ENCODE measurements around the gene KRTAP4-8. TPM values are rescaled to one million over a fixed set of nuclear protein-coding genes. Genes with fewer than 3 reads are reported as not detected.
"Not testable (repeated sequence)": the region's sequence is repeated elsewhere in the genome, so short reads cannot be mapped to it uniquely, and the experiment has no call there.

KRTAP4-8 gene
- total RNA-seq: not detected
- polyA plus RNA-seq: not detected

GRCh38 chr17:41098042-41098441, at the start of gene KRTAP4-8:
TSS of gene KRTAP4-8 (minus strand) at chr17:41098142. CDS start at chr17:41098084, 58 bp downstream.
- H3K36me3 ChIP-seq (ENCODE audit: control insufficient read depth, insufficient read depth, low read length): no peaks in the 10 kb centered on the region
- ATAC-seq (ENCODE audit: low read depth in 2 of 2) (no peak), DNase-seq (no peak)
- no peaks in the 10 kb centered on the region for H3K36me3 Mint-ChIP-seq
- peaks cover 34% of the 10 kb centered on the region for H3K27me3 Mint-ChIP-seq
- H3K27ac ChIP-seq (ENCODE audit: insufficient read depth, low read length, poor library complexity, severe bottlenecking): no peak within 1 kb of the TSS
- no peaks in the 10 kb centered on the region for H3K9me3 ChIP-seq (ENCODE audit: control insufficient read depth in 2 of 2, low read length in 2 of 2)
- no peaks in the 10 kb centered on the region for H3K4me1 ChIP-seq (ENCODE audit: control insufficient read depth, insufficient read depth, low read length, poor library complexity, severe bottlenecking)
- no peak within 1 kb of the TSS for H3K27ac Mint-ChIP-seq
- no peak within 1 kb of the TSS for H3K4me3 Mint-ChIP-seq
- H3K4me3 ChIP-seq (ENCODE audit: low read depth, low read length): no peak within 1 kb of the TSS
- peaks cover 4% of the 10 kb centered on the region for H3K27me3 ChIP-seq (ENCODE audit: control insufficient read depth, insufficient read depth, low read length)
- H3K4me1 Mint-ChIP-seq: peaks cover 0 to 9% (median 2%) of the 10 kb centered on the region in 4 donors
- H3K9me3 Mint-ChIP-seq: peaks cover 0 to 3% (median 0%) of the 10 kb centered on the region in 7 donors

- H3K4me3 ChIP-seq (ENCODE audit: low read depth, low read length): no peak overlapping the region
- ATAC-seq (ENCODE audit: low read depth in 2 of 2): no peak
Measured at GRCh38 chr17:41145261-41145660, 47.3 kb upstream of the KRTAP4-8 start.

GRCh38 chr17:41144846-41145245, 46.9 kb upstream of the KRTAP4-8 start:
- Histone ChIP-seq H3K4me1 (ENCODE audit: control insufficient read depth, insufficient read depth, low read length, poor library complexity, severe bottlenecking) (no peaks in the 10 kb centered on the region), H3K27me3 (ENCODE audit: control insufficient read depth, insufficient read depth, low read length) (peaks cover 4% of the 10 kb centered on the region), H3K9me3 (ENCODE audit: control insufficient read depth in 2 of 2, low read length in 2 of 2) (peaks cover 9 to 12% of the 10 kb centered on the region in 2 experiments), H3K27ac (ENCODE audit: insufficient read depth, low read length, poor library complexity, severe bottlenecking) (no peak overlapping the region), H3K4me3 (ENCODE audit: low read depth, low read length) (no peak overlapping the region), H3K36me3 (ENCODE audit: control insufficient read depth, insufficient read depth, low read length) (no peaks in the 10 kb centered on the region)
- no peak for ATAC-seq (ENCODE audit: low read depth in 2 of 2)
- Mint-ChIP-seq H3K4me1 (peaks cover 0 to 2% (median 0%) of the 10 kb centered on the region in 4 donors), H3K4me3 (no peak overlapping the region), H3K27ac (peak overlapping the region in 1 of 3 donors; percentile 43), H3K9me3 (peaks cover 3 to 26% (median 12%) of the 10 kb centered on the region in 7 donors), H3K36me3 (no peaks in the 10 kb centered on the region), H3K27me3 (peaks cover 11% of the 10 kb centered on the region)
- no peak for DNase-seq

More at GRCh38 chr17:41145261-41145660, 47.3 kb upstream of the KRTAP4-8 start:
- Histone ChIP-seq H3K4me1 (ENCODE audit: control insufficient read depth, insufficient read depth, low read length, poor library complexity, severe bottlenecking) (no peaks in the 10 kb centered on the region), H3K9me3 (ENCODE audit: control insufficient read depth in 2 of 2, low read length in 2 of 2) (peaks cover 9 to 12% of the 10 kb centered on the region in 2 experiments), H3K36me3 (ENCODE audit: control insufficient read depth, insufficient read depth, low read length) (no peaks in the 10 kb centered on the region), H3K27me3 (ENCODE audit: control insufficient read depth, insufficient read depth, low read length) (peaks cover 6% of the 10 kb centered on the region), H3K27ac (ENCODE audit: insufficient read depth, low read length, poor library complexity, severe bottlenecking) (no peak overlapping the region)
- Mint-ChIP-seq H3K27me3 (peaks cover 11% of the 10 kb centered on the region), H3K36me3 (no peaks in the 10 kb centered on the region), H3K9me3 (peaks cover 3 to 26% (median 12%) of the 10 kb centered on the region in 7 donors), H3K4me1 (peaks cover 0 to 2% (median 0%) of the 10 kb centered on the region in 4 donors), H3K4me3 (no peak overlapping the region), H3K27ac (peak overlapping the region in 1 of 3 donors; percentile 43)
- no peak for DNase-seq

GRCh38 chr17:41141361-41141760, 43.4 kb upstream of the KRTAP4-8 start:
- peaks cover 9 to 12% of the 10 kb centered on the region in 2 experiments for H3K9me3 ChIP-seq (ENCODE audit: control insufficient read depth in 2 of 2, low read length in 2 of 2)
- no peaks in the 10 kb centered on the region for H3K36me3 ChIP-seq (ENCODE audit: control insufficient read depth, insufficient read depth, low read length)
- peaks cover 11% of the 10 kb centered on the region for H3K27me3 Mint-ChIP-seq
- peaks cover 3% of the 10 kb centered on the region for H3K27me3 ChIP-seq (ENCODE audit: control insufficient read depth, insufficient read depth, low read length)
- peaks cover 3% of the 10 kb centered on the region for H3K36me3 Mint-ChIP-seq
- no peaks in the 10 kb centered on the region for H3K4me1 Mint-ChIP-seq
- H3K27ac Mint-ChIP-seq: no peak overlapping the region
- H3K9me3 Mint-ChIP-seq: peaks cover 6 to 26% (median 14%) of the 10 kb centered on the region in 7 donors
- H3K4me3 ChIP-seq (ENCODE audit: low read depth, low read length): no peak overlapping the region
- H3K4me1 ChIP-seq (ENCODE audit: control insufficient read depth, insufficient read depth, low read length, poor library complexity, severe bottlenecking): no peaks in the 10 kb centered on the region
- DNase-seq (no peak), ATAC-seq (ENCODE audit: low read depth in 2 of 2) (no peak)
- H3K4me3 Mint-ChIP-seq: no peak overlapping the region
- H3K27ac ChIP-seq (ENCODE audit: insufficient read depth, low read length, poor library complexity, severe bottlenecking): no peak overlapping the region

- H3K9me3 Mint-ChIP-seq: peaks cover 6 to 26% (median 14%) of the 10 kb centered on the region in 7 donors
- no peak within 1 kb of the TSS for H3K27ac Mint-ChIP-seq
- no peak within 1 kb of the TSS for H3K4me3 ChIP-seq (ENCODE audit: low read depth, low read length)
- no peaks in the 10 kb centered on the region for H3K36me3 ChIP-seq (ENCODE audit: control insufficient read depth, insufficient read depth, low read length)
- H3K27ac ChIP-seq (ENCODE audit: insufficient read depth, low read length, poor library complexity, severe bottlenecking): no peak within 1 kb of the TSS
- no peaks in the 10 kb centered on the region for H3K4me1 Mint-ChIP-seq
- H3K4me1 ChIP-seq (ENCODE audit: control insufficient read depth, insufficient read depth, low read length, poor library complexity, severe bottlenecking): no peaks in the 10 kb centered on the region
- peaks cover 2% of the 10 kb centered on the region for H3K27me3 ChIP-seq (ENCODE audit: control insufficient read depth, insufficient read depth, low read length)
- no peak for ATAC-seq (ENCODE audit: low read depth in 2 of 2)
- H3K36me3 Mint-ChIP-seq: peaks cover 3% of the 10 kb centered on the region
- peaks cover 15% of the 10 kb centered on the region for H3K27me3 Mint-ChIP-seq
- H3K4me3 Mint-ChIP-seq: no peak within 1 kb of the TSS
- DNase-seq: no peak
- H3K9me3 ChIP-seq (ENCODE audit: control insufficient read depth in 2 of 2, low read length in 2 of 2): peaks cover 9 to 12% of the 10 kb centered on the region in 2 experiments
Measured at GRCh38 chr17:41140360-41141131, 42.6 kb upstream of the KRTAP4-8 start, which contains the start of gene KRTAP4-6. TSS of gene KRTAP4-6 (minus strand) at chr17:41140544. CDS start at chr17:41140487, 57 bp downstream.

GRCh38 chr17:41139865-41140264, 41.9 kb upstream of the KRTAP4-8 start:
- H3K4me1 ChIP-seq (ENCODE audit: control insufficient read depth, insufficient read depth, low read length, poor library complexity, severe bottlenecking); H3K4me3 Mint-ChIP-seq; H3K27me3 ChIP-seq (ENCODE audit: control insufficient read depth, insufficient read depth, low read length); H3K4me1 Mint-ChIP-seq; H3K27ac Mint-ChIP-seq; DNase-seq; H3K36me3 Mint-ChIP-seq; ATAC-seq (ENCODE audit: low read depth in 2 of 2); H3K4me3 ChIP-seq (ENCODE audit: low read depth, low read length); H3K36me3 ChIP-seq (ENCODE audit: control insufficient read depth, insufficient read depth, low read length); H3K27ac ChIP-seq (ENCODE audit: insufficient read depth, low read length, poor library complexity, severe bottlenecking): not testable (repeated sequence)
- Mint-ChIP-seq H3K9me3 (peaks cover 6 to 26% (median 14%) of the 10 kb centered on the region in 7 donors), H3K27me3 (peaks cover 10% of the 10 kb centered on the region)
- H3K9me3 ChIP-seq (ENCODE audit: control insufficient read depth in 2 of 2, low read length in 2 of 2): peaks cover 9 to 12% of the 10 kb centered on the region in 2 experiments

GRCh38 chr17:41133880-41134735, 36.2 kb upstream of the KRTAP4-8 start:
- ATAC-seq (ENCODE audit: low read depth in 2 of 2): no peak
- H3K27ac ChIP-seq (ENCODE audit: insufficient read depth, low read length, poor library complexity, severe bottlenecking): no peak overlapping the region
- Mint-ChIP-seq H3K4me1 (peaks cover 0 to 40% (median 6%) of the 10 kb centered on the region in 4 donors), H3K27ac (peak overlapping the region; percentile 2 to 93 (median 87)), H3K36me3 (no peaks in the 10 kb centered on the region), H3K4me3 (peak overlapping the region in 2 of 4 donors; percentile 71 to 76), H3K9me3 (peaks cover 0 to 5% (median 0%) of the 10 kb centered on the region in 7 donors), H3K27me3 (peaks cover 25% of the 10 kb centered on the region)
- no peak overlapping the region for H3K4me3 ChIP-seq (ENCODE audit: low read depth, low read length)
- H3K9me3 ChIP-seq (ENCODE audit: control insufficient read depth in 2 of 2, low read length in 2 of 2): no peaks in the 10 kb centered on the region
- DNase-seq: peak in 1 of 3 donors; percentile 23
- H3K4me1 ChIP-seq (ENCODE audit: control insufficient read depth, insufficient read depth, low read length, poor library complexity, severe bottlenecking): peaks cover 3% of the 10 kb centered on the region
- H3K36me3 ChIP-seq (ENCODE audit: control insufficient read depth, insufficient read depth, low read length): no peaks in the 10 kb centered on the region
- H3K27me3 ChIP-seq (ENCODE audit: control insufficient read depth, insufficient read depth, low read length): peaks cover 2% of the 10 kb centered on the region

Measured in CD4-positive, CD25-positive, alpha-beta regulatory T cell (primary cell).